Measurements from ENCODE around the gene PCDHGA1. TPM values are rescaled to one million over a fixed set of nuclear protein-coding genes. Genes with fewer than 3 reads are reported as not detected.
"Not testable (repeated sequence)": the region's sequence is repeated elsewhere in the genome, so short reads cannot be mapped to it uniquely, and the experiment has no call there.

The PCDHGA1 gene
- total and polyA plus RNA-seq, 2 of the 4 experiments (the other 2 are of a cell fraction), result 0.90 to 0.92 TPM

GRCh38 chr5:141393267-141393666, 63.0 kb downstream of the PCDHGA1 start:
- Histone ChIP-seq H2BK20ac (ENCODE audit: low read depth, low read length) (no peak overlapping the region), H2BK120ac (ENCODE audit: low read depth, low read length) (no peak overlapping the region), H3K56ac (ENCODE audit: extremely low read depth, insufficient read depth, low read length) (no peak overlapping the region), H3K23ac (ENCODE audit: low read depth, low read length) (no peak overlapping the region), H3K4ac (ENCODE audit: low read depth, low read length) (no peak overlapping the region), H3K79me1 (ENCODE audit: low read depth in 1 of 2, low read length in 2 of 2) (peaks cover 5 to 7% of the 10 kb centered on the region in 2 experiments; a peak in 3 of 4 replicates), H2BK5ac (ENCODE audit: low read depth, low read length, poor library complexity, severe bottlenecking) (no peak overlapping the region), H4K91ac (ENCODE audit: insufficient read depth, low read depth, low read length) (no peak overlapping the region), H4K8ac (ENCODE audit: low read depth in 2 of 2, low read length in 2 of 2) (no peak overlapping the region), H3K4me3 (ENCODE audit: insufficient read depth, low read depth, low read length) (no peak overlapping the region), H3K4me1 (ENCODE audit: control insufficient read depth, insufficient read depth, low read length) (peaks cover 1% of the 10 kb centered on the region; the same call in 1 of the 2 replicates), H3K36me3 (ENCODE audit: control insufficient read depth, insufficient read depth, low read length) (peaks cover 24% of the 10 kb centered on the region), H2AK9ac (replicated peaks; ENCODE audit: low read depth, low read length, poor library complexity) (no peak overlapping the region), H3K9ac (ENCODE audit: low read depth, low read length) (no peak overlapping the region), H2BK15ac (ENCODE audit: low read depth, low read length) (no peak overlapping the region), H3K18ac (ENCODE audit: low read depth, low read length) (no peak overlapping the region), H4K5ac (ENCODE audit: low read depth, low read length) (no peak overlapping the region), H3K9me1 (ENCODE audit: insufficient read depth, low read length) (no peaks in the 10 kb centered on the region), H3K4me2 (ENCODE audit: low read depth, low read length) (no peak overlapping the region), H2AFZ (replicated peaks; ENCODE audit: low read length, poor library complexity) (no peak overlapping the region), H3K27me3 (ENCODE audit: control insufficient read depth, insufficient read depth, low read length) (no peaks in the 10 kb centered on the region), H3K27ac (ENCODE audit: insufficient read depth, low read length) (no peak overlapping the region), H4K20me1 (ENCODE audit: insufficient read depth, low read length) (no peaks in the 10 kb centered on the region), H2AK5ac (ENCODE audit: low read depth, low read length) (no peak overlapping the region), H3K9me3 (ENCODE audit: control insufficient read depth, insufficient read depth, low read length) (peaks cover 48% of the 10 kb centered on the region), H3K14ac (replicated peaks; ENCODE audit: low read depth, low read length) (no peak overlapping the region)
- 47% methylated on average over 13 of the region's 21 CpGs; no CpG with 5 or more reads in 1 of the 2 experiments for WGBS, 2 experiments (ENCODE audit: extremely low coverage in 2 of 2, insufficient read length in 1 of 2)
- DNase-seq (no peak), ATAC-seq (ENCODE audit: low read depth) (no peak)
- intact Hi-C loops (cut with micrococcal nuclease) (no loop called here), dilution Hi-C loops (cut with HindIII; ENCODE audit: low sequenced_read_pairs, unreplicated experiment) (no loop called here), in situ Hi-C loops (cut with MboI; ENCODE audit: low sequenced_read_pairs) (no loop called here)
- TF ChIP-seq CTCF (conservative IDR thresholded peaks at IDR 0.05; ENCODE audit: low read depth, low read length), result no peak
- TF ChIP-seq MXI1 (IDR thresholded peaks at IDR 0.05; ENCODE audit: borderline replicate concordance, low read depth, low read length), result no peak
- TF ChIP-seq ELK1 (IDR thresholded peaks at IDR 0.05; ENCODE audit: borderline replicate concordance, low read depth, low read length), result no peak
- CTCF ChIA-PET, result no interaction called here
- POLR2A ChIA-PET (ENCODE audit: unreplicated experiment), result no interaction called here
- no TSS peak for BruUV-seq (replicated peaks)

- H3K14ac ChIP-seq (replicated peaks; ENCODE audit: low read depth, low read length); H3K9me1 ChIP-seq (ENCODE audit: insufficient read depth, low read length); H3K23ac ChIP-seq (ENCODE audit: low read depth, low read length); DNase-seq; H3K4ac ChIP-seq (ENCODE audit: low read depth, low read length); in situ Hi-C loops (cut with MboI; ENCODE audit: low sequenced_read_pairs); H3K27ac ChIP-seq (ENCODE audit: insufficient read depth, low read length); H2AFZ ChIP-seq (replicated peaks; ENCODE audit: low read length, poor library complexity); H4K5ac ChIP-seq (ENCODE audit: low read depth, low read length); H3K9ac ChIP-seq (ENCODE audit: low read depth, low read length); H3K4me3 ChIP-seq (ENCODE audit: insufficient read depth, low read depth, low read length); H3K79me1 ChIP-seq (ENCODE audit: low read depth in 1 of 2, low read length in 2 of 2); dilution Hi-C loops (cut with HindIII; ENCODE audit: low sequenced_read_pairs, unreplicated experiment); H2BK5ac ChIP-seq (ENCODE audit: low read depth, low read length, poor library complexity, severe bottlenecking); H4K20me1 ChIP-seq (ENCODE audit: insufficient read depth, low read length); BruUV-seq (replicated peaks); H2BK15ac ChIP-seq (ENCODE audit: low read depth, low read length); H2BK20ac ChIP-seq (ENCODE audit: low read depth, low read length); H3K56ac ChIP-seq (ENCODE audit: extremely low read depth, insufficient read depth, low read length); H2AK9ac ChIP-seq (replicated peaks; ENCODE audit: low read depth, low read length, poor library complexity); H3K18ac ChIP-seq (ENCODE audit: low read depth, low read length); H3K4me1 ChIP-seq (ENCODE audit: control insufficient read depth, insufficient read depth, low read length); POLR2A ChIA-PET (ENCODE audit: unreplicated experiment); H3K4me2 ChIP-seq (ENCODE audit: low read depth, low read length); H2AK5ac ChIP-seq (ENCODE audit: low read depth, low read length); H4K8ac ChIP-seq (ENCODE audit: low read depth in 2 of 2, low read length in 2 of 2); ATAC-seq (ENCODE audit: low read depth); H4K91ac ChIP-seq (ENCODE audit: insufficient read depth, low read depth, low read length); H2BK120ac ChIP-seq (ENCODE audit: low read depth, low read length); H3K27me3 ChIP-seq (ENCODE audit: control insufficient read depth, insufficient read depth, low read length); intact Hi-C loops (cut with micrococcal nuclease): not testable (repeated sequence)
- CTCF ChIA-PET, result interaction anchor here (0.6 kb wide), 1 partner anchor 202 kb away, joined by 3 read pairs; no protein-coding TSS in a partner anchor
- WGBS, 2 experiments (ENCODE audit: extremely low coverage in 2 of 2, insufficient read length in 1 of 2), result 30% methylated on average over 2 of the region's 53 CpGs; no CpG with 5 or more reads in 1 of the 2 experiments
- Histone ChIP-seq H3K36me3 (ENCODE audit: control insufficient read depth, insufficient read depth, low read length) (peaks cover 23% of the 10 kb centered on the region), H3K9me3 (ENCODE audit: control insufficient read depth, insufficient read depth, low read length) (peaks cover 46% of the 10 kb centered on the region)
Measured at GRCh38 chr5:141394401-141395187, 64.3 kb downstream of the PCDHGA1 start.
